T-helper 1 cell (primary cell): Measurements from ENCODE around the gene HIRIP3.
"Not testable (repeated sequence)": the region's sequence is repeated elsewhere in the genome, so short reads cannot be mapped to it uniquely, and the experiment has no call there.

Experiments used
- DNase-seq, 5 donors: peaks; one replicate each; pipeline ENCODE4 v3.0.0-alpha.2; 2012 to 2020

Gene HIRIP3

DNA sequence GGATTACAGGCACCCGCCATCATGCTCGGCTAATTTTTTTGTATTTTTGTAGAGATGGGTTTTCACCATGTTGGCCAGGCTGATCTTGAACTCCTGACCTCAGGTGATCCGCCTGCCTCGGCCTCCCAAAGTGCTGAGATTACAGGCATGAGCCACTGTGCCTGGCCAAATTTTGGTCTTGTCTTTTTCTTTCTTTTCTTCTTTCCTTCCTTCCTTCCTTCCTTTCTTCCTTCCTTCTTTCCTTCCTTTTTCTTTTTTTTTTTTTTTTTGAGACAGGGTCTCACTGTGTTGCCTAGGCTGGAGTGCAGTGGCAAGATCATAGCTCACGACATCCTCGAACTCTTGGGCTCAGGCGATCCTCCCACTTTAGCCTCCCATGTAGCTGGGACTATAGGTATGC, 20.0 kb upstream of the HIRIP3 start:
- not testable (repeated sequence) for DNase-seq

DNA sequence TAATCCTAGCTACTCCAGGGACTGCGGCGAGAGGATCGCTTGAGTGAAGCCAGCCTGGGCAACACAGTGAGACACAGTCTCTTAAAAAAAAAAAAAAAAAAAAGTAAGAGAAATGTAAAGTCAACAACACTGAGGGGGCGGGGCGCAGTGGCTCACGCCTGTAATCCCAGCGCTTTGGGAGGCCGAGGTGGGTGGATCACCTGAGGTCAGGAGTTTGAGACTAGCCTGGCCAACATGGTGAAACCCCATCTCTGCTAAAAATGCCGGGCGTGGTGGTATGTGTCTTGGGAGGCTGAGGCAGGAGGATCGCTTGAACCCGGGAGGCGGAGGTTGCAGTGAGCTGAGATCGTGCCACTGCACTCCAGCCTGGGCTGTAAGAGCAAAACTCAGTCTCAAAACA, 17.2 kb upstream of the HIRIP3 start:
- DNase-seq: not testable (repeated sequence)

DNA sequence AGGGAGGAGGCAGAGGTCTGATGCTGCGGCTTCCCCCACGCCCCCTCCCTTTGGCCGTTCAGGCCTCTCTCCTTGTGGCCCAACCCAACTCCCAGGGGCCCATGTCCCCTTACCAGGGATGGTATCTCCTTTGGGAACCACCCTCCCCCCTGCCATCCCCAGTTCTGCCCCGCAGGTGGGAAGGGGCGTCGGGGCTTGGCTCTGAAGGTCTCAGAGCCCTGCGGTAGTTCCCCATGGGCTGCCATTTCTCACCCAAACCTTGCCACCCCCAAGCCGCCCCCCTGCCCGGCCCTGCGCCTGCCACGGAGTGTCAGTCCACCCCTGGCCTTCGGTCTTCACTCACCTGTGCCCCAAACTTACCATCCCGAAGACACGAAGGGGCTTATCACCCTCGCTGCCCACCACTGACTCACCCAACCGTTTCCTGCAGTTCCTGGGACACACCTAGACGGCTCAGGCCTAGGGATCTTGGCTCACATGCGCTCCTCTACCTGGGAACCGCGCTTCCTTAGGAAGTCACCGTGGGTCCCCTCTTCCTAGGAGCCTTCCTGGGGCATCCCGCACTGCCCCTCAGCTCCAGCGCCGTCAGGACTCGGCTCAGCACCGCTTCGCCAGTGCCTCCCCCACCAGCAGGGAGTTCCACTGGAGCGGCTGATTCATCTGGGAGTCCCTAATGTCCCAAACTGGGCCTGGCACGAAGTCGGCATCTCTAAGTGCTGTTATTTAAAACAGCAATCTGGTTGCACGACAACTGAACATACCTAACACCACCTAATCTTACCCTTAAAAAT, 16.5 kb upstream of the HIRIP3 start:
- no peak for DNase-seq

DNA sequence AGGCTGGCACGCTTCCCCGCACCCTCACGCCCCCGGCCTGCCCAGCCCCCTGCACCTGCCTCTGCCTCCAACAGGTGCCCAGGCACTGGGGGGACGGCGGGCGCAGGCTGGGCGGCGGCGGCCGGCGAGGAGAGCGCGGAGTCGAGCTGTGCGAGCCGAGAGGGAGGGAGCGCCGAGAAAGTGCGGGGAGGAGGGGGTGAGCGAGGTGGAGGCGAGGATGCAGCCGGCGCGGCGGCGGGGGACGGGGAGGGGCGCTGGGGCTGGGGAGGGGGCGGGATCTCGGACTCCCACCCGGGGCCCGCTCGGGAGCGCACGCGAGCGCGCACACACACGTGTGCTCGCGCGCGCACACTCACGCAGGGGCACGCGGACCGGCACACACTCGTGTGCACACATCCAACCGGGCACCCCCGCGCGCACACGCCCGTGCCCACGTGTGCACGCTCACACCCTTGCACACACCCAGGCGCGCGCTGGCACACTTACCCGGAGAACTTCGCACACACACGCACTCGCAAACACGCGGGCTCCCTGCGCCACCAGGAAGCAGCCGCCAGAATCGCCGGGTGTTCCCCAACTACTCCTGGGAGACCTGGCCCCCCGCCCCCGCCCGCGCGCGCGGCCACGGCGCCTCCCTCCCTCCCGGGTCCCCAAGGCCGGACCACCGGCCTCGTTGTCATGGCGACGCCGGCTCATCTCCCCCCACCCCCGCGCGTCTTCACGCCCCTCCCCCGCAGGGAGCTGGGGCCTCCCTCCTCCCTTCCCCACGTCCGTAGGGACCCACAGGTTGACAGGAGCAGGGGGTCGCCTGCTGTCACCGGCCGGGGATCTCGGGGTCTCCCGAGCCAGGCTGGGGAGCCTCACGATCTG, 15.7 kb upstream of the HIRIP3 start, which contains the start of gene DOC2A:
TSS of gene DOC2A (minus strand) at position 184 of the 870 bp plus-strand sequence. CDS start 805 bp downstream, outside the sequence.
- DNase-seq: no peak

DNA sequence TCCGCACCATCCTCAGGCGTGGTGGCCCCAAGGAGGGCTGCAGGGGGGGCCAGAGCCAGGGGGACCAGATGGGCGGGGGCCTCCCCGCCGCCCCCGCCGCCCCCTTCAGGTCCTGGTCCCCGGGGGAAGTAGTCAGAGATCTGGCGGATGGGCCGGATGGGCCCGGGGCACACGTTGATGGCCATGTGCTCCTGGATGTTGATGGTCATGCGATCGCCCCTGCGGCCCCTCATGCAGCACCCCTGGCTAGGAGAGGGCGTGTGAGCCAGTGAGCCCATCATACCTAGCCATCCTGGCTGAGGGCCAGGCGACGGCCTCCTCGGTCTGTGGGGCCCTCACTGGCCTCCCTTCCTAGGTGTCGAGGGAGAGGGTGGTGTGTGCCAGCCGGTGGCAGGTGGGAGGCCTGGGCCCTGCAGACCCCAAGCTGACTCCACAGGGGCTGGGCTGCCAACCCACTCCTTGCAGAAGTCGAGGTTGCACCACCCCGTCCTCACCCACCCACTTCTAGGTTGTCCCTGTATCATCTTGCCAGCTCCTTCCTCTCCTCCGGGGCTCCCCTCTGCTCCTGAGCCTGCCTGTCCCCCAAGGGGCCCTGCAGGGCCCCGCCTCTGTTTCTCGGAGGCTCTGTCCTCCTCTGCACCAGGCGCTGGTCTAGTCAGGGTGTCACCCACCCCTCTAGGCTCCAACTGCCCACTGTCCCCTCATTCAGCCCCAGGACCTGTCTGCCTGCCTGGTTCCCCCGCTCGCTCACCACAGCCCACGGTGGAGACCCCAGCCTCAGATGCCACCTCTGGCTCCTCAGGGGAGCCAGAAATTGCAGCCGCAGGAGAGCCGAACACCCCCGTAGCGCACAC, 14.8 kb upstream of the HIRIP3 start:
- DNase-seq: no peak

DNA sequence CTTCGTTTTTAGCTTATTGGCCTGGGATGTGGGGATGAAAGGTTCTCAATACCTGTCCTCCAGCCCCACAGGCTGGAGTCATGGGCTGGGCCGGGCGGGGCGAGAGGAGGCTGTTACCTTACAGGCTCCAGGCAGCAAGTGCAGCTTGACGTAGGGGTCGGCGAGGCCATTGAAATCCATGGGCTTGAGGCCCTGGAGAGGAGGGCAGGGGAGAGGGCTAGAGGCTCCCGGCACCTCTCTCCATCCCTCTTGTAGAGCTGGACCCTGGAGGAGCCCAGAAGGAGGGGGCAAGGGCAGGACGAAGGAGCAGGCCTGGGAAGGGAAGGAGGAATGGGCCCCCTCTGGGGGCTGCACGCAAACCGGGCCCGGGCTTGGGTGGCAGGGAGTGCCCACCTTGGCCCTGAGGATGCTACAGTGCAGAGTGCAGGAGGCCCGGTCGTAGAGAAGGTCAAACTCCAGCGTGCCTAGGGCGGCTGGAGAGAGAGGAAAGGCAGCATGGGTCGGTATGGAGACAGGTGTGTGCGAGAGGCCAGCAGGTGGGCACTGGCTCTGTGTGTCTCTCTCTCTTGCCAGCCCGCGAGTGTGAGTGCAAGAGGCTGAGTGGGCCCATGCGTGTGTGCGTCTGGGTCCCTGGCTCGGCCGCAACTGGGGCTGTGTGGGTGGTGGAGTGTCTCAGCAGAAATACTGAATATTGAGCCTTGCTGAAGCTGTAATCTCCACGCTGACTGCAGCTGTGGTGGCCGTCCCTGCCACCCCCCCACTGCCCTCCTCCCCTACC, 13.9 kb upstream of the HIRIP3 start:
- no peak for DNase-seq

DNA sequence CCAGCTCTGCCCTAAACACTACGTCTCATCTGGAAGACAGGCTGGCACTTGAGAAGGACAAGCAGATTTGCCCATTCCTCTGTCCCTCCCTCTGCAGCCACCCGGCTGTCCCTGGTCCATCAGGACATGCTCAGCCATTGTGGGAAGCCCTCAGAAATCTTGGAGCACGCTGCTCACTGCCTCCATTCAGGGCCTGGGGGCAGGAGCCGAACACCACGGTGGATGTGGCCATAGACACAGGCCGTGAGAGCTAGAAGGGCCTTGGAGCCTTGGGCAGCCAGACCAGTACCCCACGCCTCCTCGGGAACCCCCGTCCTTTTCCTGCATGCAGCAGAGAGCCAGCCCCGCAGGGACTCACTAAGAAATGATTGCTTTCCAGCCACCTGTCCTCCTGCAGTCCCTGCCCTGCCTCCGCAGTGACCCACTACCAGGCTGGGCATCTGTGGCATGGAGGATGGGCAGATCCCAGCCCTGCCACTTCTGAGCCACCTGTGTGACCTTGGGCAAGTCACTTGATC, 12.0 kb upstream of the HIRIP3 start:
- no peak for DNase-seq

DNA sequence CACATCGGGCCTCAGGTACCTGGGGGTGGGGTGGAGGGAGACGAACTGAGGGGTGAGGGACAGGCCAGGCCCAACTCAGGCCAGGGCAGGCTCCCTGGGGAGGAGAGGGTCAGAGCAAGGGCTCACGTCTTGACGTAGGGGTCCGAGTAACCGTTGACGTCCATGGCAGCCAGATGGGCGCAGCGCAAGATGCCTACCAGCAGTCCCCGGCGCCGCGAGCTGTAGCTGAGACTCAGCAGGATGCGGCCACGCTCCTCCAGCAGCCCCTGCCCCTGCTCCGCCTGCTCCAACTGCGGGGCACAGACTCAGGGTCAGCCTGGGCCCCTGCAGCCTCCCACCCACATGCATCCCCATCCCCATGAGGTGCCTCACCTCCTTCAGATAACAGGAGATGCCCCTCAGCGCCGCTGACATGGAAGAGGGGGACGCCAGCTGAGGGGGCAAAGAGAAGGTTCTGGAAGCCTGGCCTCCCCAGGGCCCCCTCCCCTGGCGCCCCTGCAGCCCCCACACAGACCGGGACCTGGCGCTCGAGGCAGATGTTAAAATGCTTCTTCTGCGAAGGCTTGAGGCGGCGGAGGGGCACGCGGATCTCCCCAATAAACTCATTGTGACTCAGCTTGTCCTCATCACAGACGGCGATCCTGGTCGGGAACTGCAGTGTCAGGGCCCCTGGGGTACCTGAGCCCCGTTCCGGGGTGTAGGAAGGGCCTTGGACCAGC, 11.4 kb upstream of the HIRIP3 start:
- DNase-seq: no peak

DNA sequence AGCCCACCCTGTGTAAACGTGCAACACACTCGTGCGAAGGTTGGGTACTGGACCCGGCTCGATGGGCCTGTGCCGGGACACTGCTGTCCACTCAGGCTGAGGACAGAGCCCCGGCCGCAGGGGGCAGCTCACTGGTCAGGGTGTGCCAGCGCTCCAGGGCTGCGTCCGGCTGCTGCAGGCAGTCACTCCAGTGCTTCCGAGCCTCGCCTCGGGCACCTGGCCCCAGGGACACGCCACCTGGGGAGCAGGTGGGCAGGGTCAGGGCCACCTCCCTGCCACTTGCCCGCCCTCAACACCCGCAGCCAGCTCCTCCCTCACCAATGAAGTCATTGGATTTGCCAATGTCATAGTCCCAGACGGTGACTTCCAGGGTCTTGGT, 10.7 kb upstream of the HIRIP3 start:
- DNase-seq: no peak

DNA sequence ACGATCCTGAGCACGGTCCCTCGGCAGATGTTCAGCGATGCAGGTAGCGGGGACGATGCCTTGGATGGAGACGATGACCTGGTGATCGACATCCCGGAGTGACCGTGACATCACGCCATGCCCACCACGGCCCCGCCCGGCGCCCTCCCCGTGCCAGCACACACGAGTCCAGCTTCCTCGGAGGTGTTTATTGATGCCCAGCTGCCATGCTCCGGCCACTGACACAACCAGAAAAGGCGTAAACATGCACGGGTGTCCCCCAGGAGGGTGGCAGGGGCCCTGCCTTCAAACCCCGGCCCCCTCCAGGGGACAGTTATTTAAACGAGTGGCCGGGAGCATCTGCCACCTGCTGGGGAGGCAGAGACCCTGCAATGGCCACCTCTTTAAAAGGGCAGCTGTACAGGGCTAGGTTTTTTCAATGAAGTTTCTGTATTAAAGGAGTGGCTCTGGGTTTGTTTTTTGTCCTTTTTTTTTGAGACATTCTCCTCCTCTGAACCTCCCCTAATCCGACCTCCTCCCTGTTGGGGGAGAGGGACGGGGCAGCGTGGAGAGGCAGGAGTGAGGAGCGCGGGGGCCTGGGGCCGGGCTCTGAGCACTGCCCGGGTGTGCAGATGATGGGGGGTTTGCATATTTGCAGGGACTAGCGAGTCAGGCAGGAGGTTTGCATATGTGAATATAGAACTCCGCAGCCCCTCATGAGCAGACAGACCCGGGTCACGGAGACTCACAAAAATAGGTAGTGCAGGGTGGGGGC, 10.1 kb upstream of the HIRIP3 start:
- peak in 3 of 5 donors; percentile 26 to 38 (median 38) for DNase-seq

DNA sequence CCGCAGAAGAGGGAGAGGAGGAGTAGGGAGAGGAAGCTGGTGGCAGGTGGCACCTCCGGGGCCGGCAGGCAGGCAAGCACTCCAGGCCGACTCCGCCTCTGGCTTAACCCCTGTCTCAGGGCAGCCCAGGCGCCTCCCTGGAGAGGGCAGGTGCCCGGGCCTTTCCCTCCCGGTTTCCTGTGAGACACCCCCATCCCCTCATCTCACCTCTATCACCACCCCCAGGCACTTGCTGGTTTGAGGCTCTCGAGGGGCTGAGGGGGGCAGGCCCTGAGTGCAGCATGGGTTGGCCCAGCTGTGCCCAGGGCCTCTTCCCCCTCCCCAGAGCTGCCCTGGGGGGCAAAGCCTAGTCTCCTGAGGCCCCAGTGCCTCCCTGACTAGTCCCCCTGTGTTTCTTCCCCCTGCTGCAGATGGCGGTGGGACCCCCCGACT, 9.4 kb upstream of the HIRIP3 start:
- DNase-seq: no peak

DNA sequence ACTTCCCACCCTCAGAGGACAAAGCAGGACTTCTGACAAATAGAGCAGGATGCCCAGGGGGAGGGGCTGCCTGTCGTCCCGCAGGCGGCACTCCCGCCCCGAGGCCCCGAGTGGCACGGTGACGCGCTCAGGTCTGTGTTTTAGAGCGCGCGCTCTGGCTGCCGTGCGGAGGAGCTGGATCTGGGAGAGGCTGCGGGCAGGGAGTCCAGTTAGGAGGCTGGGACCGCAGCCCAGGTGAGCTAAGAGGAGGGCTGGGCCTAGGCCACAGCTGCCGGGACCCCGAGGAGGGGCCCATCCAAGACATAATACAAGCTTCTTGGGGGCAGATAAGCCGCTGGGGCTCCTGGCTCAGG, 9.0 kb upstream of the HIRIP3 start:
- no peak for DNase-seq

DNA sequence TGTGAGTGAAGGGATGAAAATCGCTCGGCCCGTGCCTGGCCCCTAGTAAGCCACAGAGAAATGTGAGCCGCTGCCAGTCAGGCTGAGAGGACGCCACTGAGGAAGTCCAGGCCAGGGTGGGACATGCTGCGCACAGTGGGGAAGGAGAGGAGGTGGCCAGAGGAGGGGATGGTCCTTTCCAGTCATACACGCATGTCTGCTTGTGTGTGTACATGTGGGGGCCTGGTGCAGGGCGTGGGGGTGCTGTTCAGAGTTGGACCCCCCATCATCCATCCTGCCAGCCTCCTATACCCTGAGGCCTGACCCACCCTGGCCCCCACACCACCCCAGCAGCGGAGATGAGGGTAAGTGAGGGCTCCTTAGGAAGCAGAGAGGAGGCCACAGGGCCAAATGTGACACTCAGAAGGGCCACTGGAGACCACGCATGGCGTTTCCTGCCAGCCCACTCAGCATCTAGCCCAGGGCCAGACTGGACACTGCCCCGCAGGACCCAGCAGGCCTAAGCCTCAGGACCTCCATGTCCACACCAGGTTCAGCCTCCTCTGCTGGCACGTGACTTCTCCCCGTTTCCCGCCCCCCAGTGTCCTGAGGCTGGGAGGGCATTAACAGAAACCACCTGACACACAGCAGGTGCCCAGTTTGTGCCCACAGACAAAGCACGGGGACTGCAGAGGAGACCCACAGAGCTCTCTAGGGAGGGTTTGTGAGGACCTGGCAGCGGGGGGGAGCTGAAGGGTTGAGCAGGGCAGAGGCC, 8.4 kb upstream of the HIRIP3 start:
- DNase-seq: no peak

DNA sequence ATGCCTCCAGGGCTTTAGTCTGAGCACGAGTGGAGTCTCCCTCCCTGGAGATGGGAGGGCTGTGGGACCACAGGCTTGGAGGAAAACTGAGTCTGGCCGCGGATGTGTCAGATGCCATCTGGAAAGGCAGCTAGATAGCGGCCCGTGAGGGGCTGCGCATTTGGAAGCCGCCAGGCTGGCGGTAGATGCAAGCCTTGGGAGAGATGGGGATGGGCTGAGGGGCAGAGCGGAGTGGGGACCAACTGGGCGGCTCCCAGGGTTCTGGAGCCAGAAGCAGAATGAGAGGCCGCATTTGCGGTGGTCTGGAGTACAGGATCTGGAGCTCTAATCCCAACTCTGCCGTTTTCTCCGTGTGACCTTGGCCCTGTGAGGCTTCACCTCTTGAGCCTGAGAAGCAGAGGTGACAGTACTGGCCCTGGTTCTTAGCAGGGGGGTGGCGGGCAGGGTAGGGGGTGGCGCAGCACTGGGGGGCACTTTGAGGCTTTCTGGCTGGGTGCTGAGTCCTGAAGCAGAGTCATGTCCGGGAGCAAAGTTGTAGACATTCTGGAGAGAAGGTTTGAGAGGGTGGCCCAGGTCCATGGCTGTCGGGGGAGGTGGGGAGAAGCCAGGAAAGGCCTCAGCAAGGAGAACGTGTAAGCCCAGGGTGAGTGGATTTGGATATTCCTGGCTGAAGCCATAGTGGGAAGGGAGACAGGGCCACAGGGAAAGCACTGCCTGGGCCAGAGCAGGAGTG, 7.4 kb upstream of the HIRIP3 start:
- DNase-seq: no peak

DNA sequence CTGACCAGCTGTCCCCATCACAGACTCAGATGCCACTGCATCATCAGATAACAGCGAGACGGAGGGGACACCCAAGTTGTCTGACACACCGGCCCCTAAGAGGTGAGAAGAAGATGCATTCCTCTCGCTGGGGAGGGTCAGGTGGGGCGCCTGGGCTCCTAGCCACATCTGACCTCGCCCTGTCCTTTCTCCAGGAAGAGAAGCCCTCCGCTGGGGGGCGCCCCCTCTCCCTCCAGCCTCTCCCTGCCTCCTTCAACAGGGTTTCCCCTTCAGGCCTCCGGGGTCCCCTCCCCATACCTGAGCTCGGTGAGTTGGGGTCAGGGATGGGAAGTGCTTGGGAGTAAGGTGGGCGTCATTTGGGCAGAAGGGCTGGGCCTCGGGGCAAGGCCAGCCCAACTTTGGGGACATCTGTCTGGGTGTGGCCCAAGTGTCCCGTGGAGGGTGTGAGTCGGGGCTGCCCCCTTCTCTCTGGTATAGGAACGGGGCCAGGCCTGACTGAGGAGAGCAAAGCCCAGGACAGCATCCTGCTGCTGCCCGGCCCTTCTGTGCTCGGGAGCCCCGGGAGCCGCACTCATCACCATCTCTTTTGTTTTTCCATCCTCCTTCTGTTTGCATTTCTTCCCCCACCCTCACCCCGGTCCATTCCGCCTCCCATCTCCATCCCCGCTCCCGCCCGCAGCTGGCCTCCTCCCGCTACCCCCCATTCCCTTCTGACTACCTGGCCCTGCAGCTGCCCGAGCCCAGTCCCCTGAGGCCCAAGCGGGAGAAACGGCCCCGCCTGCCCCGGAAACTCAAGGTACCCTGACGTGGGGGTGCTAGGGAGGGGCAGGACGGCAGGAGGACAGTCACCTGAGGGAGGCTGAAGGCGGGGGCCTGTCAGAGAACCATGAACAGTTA, 5.6 kb upstream of the HIRIP3 start:
- no peak for DNase-seq

DNA sequence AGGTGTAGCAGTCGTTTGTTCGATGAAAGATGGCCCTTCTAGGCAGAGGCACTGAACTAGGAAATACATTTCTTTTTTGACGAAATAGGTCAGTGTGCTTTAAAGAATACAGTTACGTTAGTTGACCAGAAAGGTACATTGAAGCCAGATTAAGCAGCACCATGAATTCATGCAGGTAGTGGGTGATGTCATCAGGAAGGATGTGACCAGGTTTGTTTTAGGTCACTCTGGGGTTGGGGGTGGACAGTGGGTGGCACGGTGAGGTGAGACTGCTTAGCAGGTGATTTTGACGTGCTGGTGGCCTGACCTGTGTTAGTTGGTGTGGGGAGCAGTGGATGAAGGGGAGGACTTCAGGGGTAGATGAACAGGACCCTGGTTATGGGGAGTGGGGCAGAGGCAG, 4.2 kb upstream of the HIRIP3 start:
- no peak for DNase-seq

DNA sequence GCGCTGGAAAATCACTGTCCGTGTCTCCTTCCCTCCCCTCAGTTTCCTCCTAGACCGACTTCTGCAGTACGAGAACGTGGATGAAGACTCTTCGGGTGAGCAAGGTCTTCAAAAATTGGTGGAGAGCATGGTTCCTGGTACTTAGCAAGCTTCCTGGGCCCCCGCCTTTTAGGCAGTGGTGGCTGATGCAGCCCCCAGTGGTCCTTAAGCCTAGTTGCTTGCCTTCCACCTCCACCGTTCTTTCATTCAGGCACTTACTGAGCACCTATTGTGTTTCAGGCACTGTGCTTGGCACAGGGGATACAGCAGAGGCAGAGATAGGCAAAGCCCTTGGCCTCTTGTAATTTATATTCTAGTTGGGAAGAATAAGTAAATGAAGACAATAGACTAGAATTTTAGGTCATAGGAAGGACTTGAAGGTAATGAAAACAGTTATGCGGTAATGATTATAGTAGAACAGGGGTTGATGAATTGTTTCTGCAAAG, 1.4 kb upstream of the HIRIP3 start:
- no peak for DNase-seq
